ENCODE results near the gene PLP2. TPM values are rescaled to one million over a fixed set of nuclear protein-coding genes. Genes with fewer than 3 reads are reported as not detected.

The PLP2 gene
- total RNA-seq, 2 experiments from 2014 or later, result 21.2 to 54.3 TPM

DNA sequence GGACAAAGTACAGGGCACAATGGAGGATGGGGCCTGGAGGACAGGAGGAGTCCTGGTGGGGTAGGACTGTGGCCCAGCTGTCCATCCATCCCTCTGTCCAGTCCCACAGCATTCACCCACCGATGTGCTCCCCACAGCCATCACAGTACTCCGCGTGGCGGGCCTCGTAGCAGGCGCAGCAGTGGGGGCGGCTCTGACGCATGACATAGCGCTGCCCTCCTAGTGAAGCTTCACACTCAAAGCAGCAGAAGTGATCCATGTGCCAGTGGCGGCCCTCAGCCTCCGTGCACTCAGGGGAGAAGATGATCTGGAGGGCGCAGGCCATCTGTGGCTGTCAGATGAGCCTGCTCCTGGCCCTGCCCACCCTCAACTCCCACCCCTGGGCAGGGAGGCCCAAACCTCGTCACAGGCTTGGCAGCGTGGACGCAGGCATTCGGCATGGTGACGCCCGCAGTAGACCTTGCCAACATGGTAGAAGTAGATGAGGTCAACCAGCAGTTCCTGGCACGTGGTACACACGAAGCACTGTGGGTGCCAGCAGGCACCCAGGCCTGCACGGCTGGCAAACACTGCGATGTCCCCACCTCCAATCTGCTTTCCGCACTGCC is 6.3 kb downstream of the PLP2 start:
- H3K9me3 ChIP-seq (ENCODE audit: low read length), result no peaks in the 10 kb centered on the region

GRCh38 chrX:49178537-49178936 is 6.8 kb downstream of the PLP2 start:
- POLR2A ChIA-PET, result no interaction called here
- TF ChIP-seq CTCF (conservative IDR thresholded peaks at IDR 0.05; ENCODE audit: low read length) (no peak), EZH2phosphoT487 (IDR thresholded peaks at IDR 0.05; ENCODE audit: borderline replicate concordance, low read depth, low read length) (no peak)
- intact Hi-C loops (cut with micrococcal nuclease; ENCODE audit: unreplicated experiment), result no loop called here
- Histone ChIP-seq H3K9me3 (ENCODE audit: low read length) (no peaks in the 10 kb centered on the region), H3K27ac (ENCODE audit: low read depth, low read length, poor library complexity, severe bottlenecking) (no peak overlapping the region), H3K79me2 (ENCODE audit: insufficient read depth, low read depth, low read length) (no peaks in the 10 kb centered on the region), H4K20me1 (ENCODE audit: insufficient read depth, low read length) (no peaks in the 10 kb centered on the region), H3K4me3 (ENCODE audit: low read depth, low read length, poor library complexity, severe bottlenecking) (no peak overlapping the region), H3K9me2 (ENCODE audit: insufficient read depth, low read length) (no peaks in the 10 kb centered on the region), H3K36me3 (ENCODE audit: insufficient read depth, low read length) (peaks cover 62% of the 10 kb centered on the region), H3K4me1 (ENCODE audit: insufficient read depth, low read length, poor library complexity, severe bottlenecking) (peaks cover under 1% of the 10 kb centered on the region), H2AFZ (ENCODE audit: low read length) (no peak overlapping the region), H3K4me2 (ENCODE audit: low read length) (no peak overlapping the region)
- BruUV-seq (replicated peaks), result no TSS peak
- DNase-seq (ENCODE audit: low spot score), result no peak
- CTCF ChIA-PET (ENCODE audit: unreplicated experiment), result no interaction called here

More for the DNA sequence above, 6.3 kb downstream of the PLP2 start:
- H3K27ac ChIP-seq (ENCODE audit: low read depth, low read length, poor library complexity, severe bottlenecking), result no peak overlapping the region
- DNase-seq (ENCODE audit: low spot score), result no peak
- peaks cover 6% of the 10 kb centered on the region for H3K4me1 ChIP-seq (ENCODE audit: insufficient read depth, low read length, poor library complexity, severe bottlenecking)
- ChIA-PET POLR2A (no interaction called here), CTCF (ENCODE audit: unreplicated experiment) (no interaction called here)
- H3K4me2 ChIP-seq (ENCODE audit: low read length), result no peak overlapping the region
- H4K20me1 ChIP-seq (ENCODE audit: insufficient read depth, low read length), result peaks cover 3% of the 10 kb centered on the region; the same call in 1 of the 2 replicates
- H3K36me3 ChIP-seq (ENCODE audit: insufficient read depth, low read length), result peaks cover 62% of the 10 kb centered on the region
- TF ChIP-seq EZH2phosphoT487 (IDR thresholded peaks at IDR 0.05; ENCODE audit: borderline replicate concordance, low read depth, low read length) (no peak), CTCF (conservative IDR thresholded peaks at IDR 0.05; ENCODE audit: low read length) (no peak)
- peaks cover 5% of the 10 kb centered on the region; the same call in 1 of the 2 replicates for H3K79me2 ChIP-seq (ENCODE audit: insufficient read depth, low read depth, low read length)
- intact Hi-C loops (cut with micrococcal nuclease; ENCODE audit: unreplicated experiment), result no loop called here
- BruUV-seq (replicated peaks), result no TSS peak
- no peak overlapping the region for H2AFZ ChIP-seq (ENCODE audit: low read length)
- no peaks in the 10 kb centered on the region for H3K9me2 ChIP-seq (ENCODE audit: insufficient read depth, low read length)
- H3K4me3 ChIP-seq (ENCODE audit: low read depth, low read length, poor library complexity, severe bottlenecking), result no peak overlapping the region

DNA sequence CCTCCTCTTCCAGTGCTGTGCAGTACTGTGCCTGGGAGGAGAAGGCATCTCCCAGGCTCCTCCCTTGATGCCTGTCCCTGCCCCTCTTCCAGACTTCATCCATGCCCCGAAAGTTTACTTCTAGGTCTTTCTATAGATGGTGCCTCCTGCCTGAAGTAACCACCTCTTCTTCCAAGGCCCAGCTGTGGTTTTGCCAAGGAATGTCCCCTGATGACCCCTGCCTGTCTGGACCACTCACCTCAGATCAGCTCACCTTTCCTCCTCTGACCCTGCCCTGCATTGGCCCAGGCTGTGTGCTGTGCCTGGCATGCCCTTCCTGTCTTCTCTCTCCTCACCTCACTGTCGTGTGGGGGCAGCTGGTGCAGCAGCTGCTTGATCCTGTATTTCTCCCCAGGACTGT is 7.7 kb downstream of the PLP2 start:
- H3K36me3 ChIP-seq (ENCODE audit: insufficient read depth, low read length), result peaks cover 58% of the 10 kb centered on the region
- H4K20me1 ChIP-seq (ENCODE audit: insufficient read depth, low read length), result no peaks in the 10 kb centered on the region
- no peak for TF ChIP-seq CTCF (conservative IDR thresholded peaks at IDR 0.05; ENCODE audit: low read length)
- no peak for TF ChIP-seq EZH2phosphoT487 (IDR thresholded peaks at IDR 0.05; ENCODE audit: borderline replicate concordance, low read depth, low read length)
- intact Hi-C loops (cut with micrococcal nuclease; ENCODE audit: unreplicated experiment), result no loop called here
- H3K4me3 ChIP-seq (ENCODE audit: low read depth, low read length, poor library complexity, severe bottlenecking), result no peak overlapping the region
- ChIA-PET POLR2A (interaction anchor here (0.5 kb wide), 1 partner anchor 654 kb away, joined by 7 read pairs; no protein-coding TSS in a partner anchor), CTCF (ENCODE audit: unreplicated experiment) (no interaction called here)
- H3K27ac ChIP-seq (ENCODE audit: low read depth, low read length, poor library complexity, severe bottlenecking), result no peak overlapping the region
- H3K4me2 ChIP-seq (ENCODE audit: low read length), result no peak overlapping the region
- no peaks in the 10 kb centered on the region for H3K79me2 ChIP-seq (ENCODE audit: insufficient read depth, low read depth, low read length)
- no TSS peak for BruUV-seq (replicated peaks)
- no peaks in the 10 kb centered on the region for H3K9me2 ChIP-seq (ENCODE audit: insufficient read depth, low read length)
- H3K9me3 ChIP-seq (ENCODE audit: low read length), result no peaks in the 10 kb centered on the region
- no peak overlapping the region for H2AFZ ChIP-seq (ENCODE audit: low read length)
- H3K4me1 ChIP-seq (ENCODE audit: insufficient read depth, low read length, poor library complexity, severe bottlenecking), result peaks cover 3% of the 10 kb centered on the region
- DNase-seq (ENCODE audit: low spot score), result no peak

Measured in OCI-LY7 (cell line).